Esophagus muscularis mucosa (tissue), 4 donors: ENCODE measurements around the gene SEPTIN2. TPM values are rescaled to one million over a fixed set of nuclear protein-coding genes. Genes with fewer than 3 reads are reported as not detected.

ENCODE experiments used
- DNase-seq: peaks from one replicate; pipeline ENCODE4 v3.0.0-alpha.2; 2017; ENCODE audit errors: extremely low spot score
- H3K27ac ChIP-seq, 4 donors: fragments of 200-600 bp; sonication (generic); replicated peaks in 1 of 4; 1 replicate in 3 of 4; 2 replicates in 1 of 4; pipeline ENCODE4 v1.5.1; 2016 to 2019; ENCODE audit warnings: mild to moderate bottlenecking in 1 of 4
- H3K27me3 ChIP-seq, 4 donors: fragments of 200-600 bp; sonication (generic); one replicate each; pipeline versions ENCODE4 v1.5.1 to v1.6.0; 2016 to 2019
- H3K36me3 ChIP-seq, 4 donors: fragments of 200-600 bp; sonication (generic); one replicate each; pipeline ENCODE4 v1.5.1; 2016 to 2019
- H3K4me1 ChIP-seq, 4 donors: fragments of 200-600 bp; sonication (generic); one replicate each; pipeline ENCODE4 v1.5.1; 2016 to 2019
- H3K4me3 ChIP-seq, 4 donors: fragments of 200-600 bp; sonication (generic); 1 replicate in 2 of 4; 2 replicates in 2 of 4; pipeline ENCODE4 v1.5.1; 2016 to 2019; ENCODE audit warnings: mild to moderate bottlenecking in 4 of 4, moderate library complexity in 1 of 4
- H3K9me3 ChIP-seq, 4 donors: fragments of 200-600 bp; sonication (generic); 1 replicate in 3 of 4; 2 replicates in 1 of 4; pipeline ENCODE4 v1.5.1; 2016 to 2019
- CTCF ChIP-seq, 3 experiments: fragments of 200-600 bp in 2 of 3; fragments of 450-650 bp in 1 of 3; sonication (generic) in 2 of 3; IDR thresholded peaks; one replicate each; pipeline ENCODE4 v1.5.1; 2017 to 2019; ENCODE audit warnings: antibody characterized with exemption in 3 of 3, mild to moderate bottlenecking in 2 of 3, moderate library complexity in 1 of 3
- EP300 ChIP-seq: sonication (generic); formaldehyde crosslinking; IDR thresholded peaks from one replicate; pipeline ENCODE4 v1.6.1; 2017; ENCODE audit warnings: antibody characterized with exemption
- POLR2A ChIP-seq: fragments of 450-650 bp; IDR thresholded peaks from one replicate; pipeline ENCODE4 v1.6.1; 2017; ENCODE audit warnings: antibody characterized with exemption, moderate library complexity, mild to moderate bottlenecking, low read depth
- POLR2AphosphoS5 ChIP-seq, 2 donors: sonication (generic); formaldehyde crosslinking; IDR thresholded peaks; one replicate each; pipeline ENCODE4 v1.6.1; 2017; ENCODE audit warnings: antibody characterized with exemption in 2 of 2
- WGBS: methylation state at CpG from one replicate; pipeline ENCODE4 v1.1.5; 2018; 5-methylcytosine and 5-hydroxymethylcytosine counted together
- intact Hi-C: fragments of 100-400 bp; cut with DNase I; formaldehyde crosslinking; loops from one replicate; pipeline ENCODE4 v1.15.1; 2023
- total RNA-seq, 4 donors: library from RNA; depleted of rRNA; stranded (reverse); fragments of >200 nt; gene quantifications; one replicate each; pipeline versions ENCODE4 v1.1.0 to v1.2.1, GENCODE V29; 2016

SEPTIN2 gene
- total RNA-seq: 100 to 1,000 TPM; 272 to 335 (median 284) TPM

- DNase-seq: peak; percentile 96
- H3K27ac ChIP-seq: peak within 1 kb of the TSS; percentile 94 to 99 (median 97)
- no peaks in the 10 kb centered on the region for H3K27me3 ChIP-seq
- TF ChIP-seq POLR2AphosphoS5 (IDR thresholded peaks at IDR 0.05) (peak; percentile 42 to 84), EP300 (no peak), POLR2A (peak; percentile 75)
- H3K4me1 ChIP-seq: peaks cover 46 to 69% (median 68%) of the 10 kb centered on the region in 4 donors
- H3K4me3 ChIP-seq: peak within 1 kb of the TSS; percentile 84 to 93 (median 92)
- 0% methylated on average over 24 of the region's 75 CpGs for WGBS
- no peaks in the 10 kb centered on the region for H3K36me3 ChIP-seq
- no peaks in the 10 kb centered on the region for H3K9me3 ChIP-seq
- intact Hi-C loops: loop anchor here (2.0 to 5.0 kb wide), 2 partner anchors 41 to 45 kb away; partner anchors contain the start of gene FARP2
Measured at GRCh38 chr2:241315879-241316631, at the start of gene SEPTIN2. TSS of gene SEPTIN2 (plus strand) at chr2:241315925. CDS start at chr2:241324233, 8,308 bp downstream.

DNA sequence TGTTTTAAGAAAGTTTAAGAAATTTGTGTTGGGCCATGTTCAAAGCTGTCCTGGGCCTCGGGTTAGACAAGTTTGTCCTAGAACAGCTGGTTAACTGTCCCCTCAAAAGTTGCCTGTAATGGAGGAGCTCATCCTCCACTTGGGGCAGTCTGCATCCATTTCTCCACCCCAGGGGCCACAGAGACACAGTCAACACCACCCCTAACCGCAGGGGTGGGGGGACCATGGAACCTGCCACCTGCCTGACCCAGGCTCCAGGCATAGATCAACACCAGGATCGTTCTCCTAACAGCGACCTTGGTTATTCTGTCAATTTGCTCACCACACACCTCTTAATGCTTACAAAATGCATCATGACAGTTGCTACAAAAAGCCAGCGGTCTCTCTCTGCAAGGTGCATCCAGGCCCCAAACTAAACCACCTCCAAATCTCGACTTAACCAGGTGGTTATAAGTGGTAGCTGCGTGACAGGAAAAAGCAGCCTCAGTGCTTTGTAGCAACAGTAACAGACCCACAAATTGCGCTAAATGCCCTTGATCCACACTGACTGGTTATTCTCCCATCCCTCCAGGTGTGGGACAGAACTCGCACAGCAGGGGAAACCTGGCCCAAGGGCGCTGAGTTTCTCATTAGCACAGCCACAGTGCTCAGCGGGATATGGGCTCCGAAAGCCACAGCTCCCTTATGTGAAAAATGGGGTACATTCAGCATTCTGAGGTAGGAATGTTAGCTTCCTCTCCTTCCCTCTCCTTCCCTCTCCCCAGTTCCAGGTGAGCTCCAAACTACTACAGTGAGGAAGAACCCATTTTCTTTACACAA lies 48.3 kb upstream of the SEPTIN2 start:
- Histone ChIP-seq H3K27me3 (no peaks in the 10 kb centered on the region), H3K27ac (no peak overlapping the region), H3K36me3 (peaks cover 39 to 68% (median 56%) of the 10 kb centered on the region in 4 donors), H3K9me3 (no peaks in the 10 kb centered on the region), H3K4me1 (peaks cover 26 to 44% (median 35%) of the 10 kb centered on the region in 4 donors), H3K4me3 (no peak overlapping the region)
- TF ChIP-seq CTCF (IDR thresholded peaks at IDR 0.05) (no peak), EP300 (no peak), POLR2AphosphoS5 (IDR thresholded peaks at IDR 0.05) (no peak), POLR2A (no peak)
- intact Hi-C loops: no loop called here
- 83% methylated on average over 12 of the region's 12 CpGs for WGBS
- DNase-seq: no peak

- no peak overlapping the region for H3K27ac ChIP-seq
- no peak for TF ChIP-seq EP300
- TF ChIP-seq CTCF (IDR thresholded peaks at IDR 0.05): no peak
- TF ChIP-seq POLR2A: no peak
- 66% methylated on average over 7 of the region's 7 CpGs for WGBS
- peaks cover 30 to 59% (median 48%) of the 10 kb centered on the region in 4 donors for H3K36me3 ChIP-seq
- no peak for DNase-seq
- H3K27me3 ChIP-seq: no peaks in the 10 kb centered on the region
- intact Hi-C loops: no loop called here
- H3K4me1 ChIP-seq: peaks cover 30 to 48% (median 40%) of the 10 kb centered on the region in 4 donors
- no peak overlapping the region for H3K4me3 ChIP-seq
- H3K9me3 ChIP-seq: no peaks in the 10 kb centered on the region
Measured at GRCh38 chr2:241268306-241268705, 47.4 kb upstream of the SEPTIN2 start.

GRCh38 chr2:241268716-241269445 lies 46.8 kb upstream of the SEPTIN2 start:
- 81% methylated on average over 14 of the region's 14 CpGs for WGBS
- TF ChIP-seq EP300 (no peak), POLR2AphosphoS5 (IDR thresholded peaks at IDR 0.05) (no peak), CTCF (IDR thresholded peaks at IDR 0.05) (no peak), POLR2A (no peak)
- Histone ChIP-seq H3K27ac (no peak overlapping the region), H3K4me3 (no peak overlapping the region), H3K27me3 (no peaks in the 10 kb centered on the region), H3K9me3 (no peaks in the 10 kb centered on the region), H3K4me1 (peaks cover 33 to 53% (median 46%) of the 10 kb centered on the region in 4 donors), H3K36me3 (peaks cover 25 to 53% (median 42%) of the 10 kb centered on the region in 4 donors)
- DNase-seq: no peak
- intact Hi-C loops: no loop called here
